Testis (tissue), 2 donors: ENCODE measurements around the gene TMEM212.

Experiments used
- POLR2A ChIP-seq: fragments of 450-650 bp; IDR thresholded peaks from one replicate; pipeline ENCODE4 v1.6.1; 2017; ENCODE audit warnings: antibody characterized with exemption, mild to moderate bottlenecking, moderate library complexity
- TF ChIP-seq, protein P1 (sequence below), 3 experiments: fragments of 450-650 bp in 2 of 3; fragments of 200-600 bp in 1 of 3; sonication (generic) in 1 of 3; IDR thresholded peaks; one replicate each; pipeline ENCODE4 v1.5.1; 2016 to 2019; ENCODE audit warnings: antibody characterized with exemption in 3 of 3, mild to moderate bottlenecking in 2 of 3, moderate library complexity in 1 of 3

DNA sequence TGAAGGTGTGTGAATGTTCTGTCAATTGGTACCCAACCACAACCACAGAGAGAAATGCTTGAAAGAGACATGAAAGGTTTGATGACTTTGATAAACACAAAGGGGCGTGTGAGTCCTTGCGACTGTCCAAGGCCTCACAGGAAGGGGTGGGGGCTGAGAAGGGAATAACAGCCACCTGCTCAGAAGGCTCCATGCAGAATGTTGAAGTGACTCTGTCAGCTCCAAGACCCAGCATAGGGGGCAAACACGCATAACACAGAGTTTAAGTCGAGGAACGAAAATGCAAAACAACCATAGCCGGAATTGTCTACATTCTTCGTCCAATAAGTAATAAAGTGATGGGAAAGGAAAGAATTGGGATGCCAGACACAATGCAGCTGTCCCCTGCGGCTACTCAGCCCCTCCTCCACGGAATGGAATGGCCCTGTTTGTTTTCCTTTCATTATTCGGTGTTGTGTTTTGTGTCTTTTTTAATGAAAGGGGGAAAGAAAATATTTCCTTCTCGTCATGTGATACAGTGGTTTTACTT, 19.9 kb downstream of the TMEM212 start:
- TF ChIP-seq POLR2A = no peak
- TF ChIP-seq, protein P1, sequence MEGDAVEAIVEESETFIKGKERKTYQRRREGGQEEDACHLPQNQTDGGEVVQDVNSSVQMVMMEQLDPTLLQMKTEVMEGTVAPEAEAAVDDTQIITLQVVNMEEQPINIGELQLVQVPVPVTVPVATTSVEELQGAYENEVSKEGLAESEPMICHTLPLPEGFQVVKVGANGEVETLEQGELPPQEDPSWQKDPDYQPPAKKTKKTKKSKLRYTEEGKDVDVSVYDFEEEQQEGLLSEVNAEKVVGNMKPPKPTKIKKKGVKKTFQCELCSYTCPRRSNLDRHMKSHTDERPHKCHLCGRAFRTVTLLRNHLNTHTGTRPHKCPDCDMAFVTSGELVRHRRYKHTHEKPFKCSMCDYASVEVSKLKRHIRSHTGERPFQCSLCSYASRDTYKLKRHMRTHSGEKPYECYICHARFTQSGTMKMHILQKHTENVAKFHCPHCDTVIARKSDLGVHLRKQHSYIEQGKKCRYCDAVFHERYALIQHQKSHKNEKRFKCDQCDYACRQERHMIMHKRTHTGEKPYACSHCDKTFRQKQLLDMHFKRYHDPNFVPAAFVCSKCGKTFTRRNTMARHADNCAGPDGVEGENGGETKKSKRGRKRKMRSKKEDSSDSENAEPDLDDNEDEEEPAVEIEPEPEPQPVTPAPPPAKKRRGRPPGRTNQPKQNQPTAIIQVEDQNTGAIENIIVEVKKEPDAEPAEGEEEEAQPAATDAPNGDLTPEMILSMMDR (IDR thresholded peaks at IDR 0.05) = no peak
